ENCODE measurements around the gene SRPK3.

The SRPK3 gene

DNA sequence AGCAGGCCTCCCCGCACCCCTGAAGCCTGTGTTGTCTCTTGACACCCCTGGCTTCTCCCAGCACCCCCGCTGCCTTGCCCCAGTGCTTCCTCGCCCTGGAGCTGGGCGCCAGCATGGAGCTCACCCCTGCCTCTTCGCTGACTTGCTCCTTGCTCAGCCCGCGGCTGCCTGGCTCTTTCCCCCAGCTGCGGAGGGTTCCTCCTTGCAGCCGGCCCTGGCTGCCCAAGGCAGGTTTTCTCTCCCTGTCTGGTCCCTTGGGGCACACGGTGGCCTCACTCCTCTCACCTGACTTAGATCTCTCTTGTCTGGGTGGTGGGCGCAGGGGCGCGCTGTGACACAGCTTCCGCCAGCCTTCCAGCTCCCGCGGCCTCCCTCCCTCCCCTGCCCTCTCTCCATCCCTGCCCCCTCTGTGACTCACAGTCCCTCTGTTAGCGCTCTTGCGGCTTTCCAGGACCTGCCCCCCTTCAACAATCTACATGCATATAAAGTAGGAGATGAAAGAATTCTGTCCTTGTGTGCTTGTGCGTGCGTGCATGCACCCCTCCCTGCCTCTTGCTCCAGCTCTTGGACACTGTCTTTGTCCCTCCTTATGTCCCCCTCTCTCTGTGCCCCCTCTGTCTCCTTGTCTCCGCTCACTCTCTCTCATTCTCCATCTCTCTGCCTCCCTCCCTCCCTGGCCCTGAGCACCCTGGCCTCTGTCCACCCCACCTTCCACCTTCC, 14.6 kb upstream of the SRPK3 start:
- peaks cover 32% of the 10 kb centered on the region; the same call in 1 of the 2 replicates for H3K9me3 ChIP-seq (ENCODE audit: control insufficient read depth, insufficient read depth, low read depth, low read length)
- H3K27me3 ChIP-seq (ENCODE audit: control insufficient read depth, insufficient read depth, low read length) = no peaks in the 10 kb centered on the region
- H3K4me3 ChIP-seq (ENCODE audit: low read depth, low read length) = peak overlapping the region; percentile 39; the same call in 1 of the 2 replicates
- H3K9ac ChIP-seq (ENCODE audit: low read length) = peak overlapping the region; percentile 53
- no peaks in the 10 kb centered on the region for H3K36me3 ChIP-seq (ENCODE audit: control insufficient read depth, insufficient read depth, low read length)
- peaks cover 30% of the 10 kb centered on the region for H3K4me1 ChIP-seq (ENCODE audit: control insufficient read depth, insufficient read depth, low read length)
- no peak overlapping the region; the same call in 1 of the 2 replicates for H3K27ac ChIP-seq (ENCODE audit: low read depth, low read length)

DNA sequence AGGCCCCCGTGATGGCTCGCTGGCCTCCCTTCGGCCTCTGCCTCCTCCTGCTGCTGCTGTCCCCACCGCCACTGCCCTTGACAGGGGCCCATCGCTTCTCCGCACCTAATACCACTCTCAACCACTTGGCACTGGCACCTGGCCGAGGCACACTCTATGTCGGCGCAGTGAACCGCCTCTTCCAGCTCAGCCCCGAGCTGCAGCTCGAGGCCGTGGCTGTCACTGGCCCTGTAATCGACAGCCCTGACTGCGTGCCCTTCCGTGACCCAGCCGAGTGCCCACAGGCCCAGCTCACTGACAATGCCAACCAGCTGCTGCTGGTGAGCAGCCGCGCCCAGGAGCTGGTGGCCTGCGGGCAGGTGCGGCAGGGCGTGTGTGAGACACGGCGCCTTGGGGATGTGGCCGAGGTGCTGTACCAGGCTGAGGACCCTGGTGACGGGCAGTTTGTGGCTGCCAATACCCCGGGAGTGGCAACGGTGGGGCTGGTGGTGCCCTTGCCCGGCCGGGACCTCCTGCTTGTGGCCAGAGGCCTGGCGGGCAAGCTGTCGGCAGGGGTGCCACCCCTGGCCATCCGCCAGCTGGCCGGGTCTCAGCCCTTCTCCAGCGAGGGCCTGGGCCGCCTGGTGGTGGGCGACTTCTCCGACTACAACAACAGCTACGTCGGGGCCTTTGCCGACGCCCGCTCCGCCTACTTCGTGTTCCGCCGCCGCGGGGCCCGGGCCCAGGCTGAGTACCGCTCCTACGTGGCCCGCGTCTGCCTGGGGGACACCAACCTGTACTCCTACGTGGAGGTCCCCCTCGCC, 13.8 kb upstream of the SRPK3 start:
- H3K4me1 ChIP-seq (ENCODE audit: control insufficient read depth, insufficient read depth, low read length) = peaks cover 30% of the 10 kb centered on the region
- H3K27me3 ChIP-seq (ENCODE audit: control insufficient read depth, insufficient read depth, low read length) = no peaks in the 10 kb centered on the region
- no peak overlapping the region for H3K4me3 ChIP-seq (ENCODE audit: low read depth, low read length)
- H3K36me3 ChIP-seq (ENCODE audit: control insufficient read depth, insufficient read depth, low read length) = no peaks in the 10 kb centered on the region
- no peak overlapping the region for H3K9ac ChIP-seq (ENCODE audit: low read length)
- H3K9me3 ChIP-seq (ENCODE audit: control insufficient read depth, insufficient read depth, low read depth, low read length) = peaks cover 29% of the 10 kb centered on the region; the same call in 1 of the 2 replicates
- no peak overlapping the region for H3K27ac ChIP-seq (ENCODE audit: low read depth, low read length)

DNA sequence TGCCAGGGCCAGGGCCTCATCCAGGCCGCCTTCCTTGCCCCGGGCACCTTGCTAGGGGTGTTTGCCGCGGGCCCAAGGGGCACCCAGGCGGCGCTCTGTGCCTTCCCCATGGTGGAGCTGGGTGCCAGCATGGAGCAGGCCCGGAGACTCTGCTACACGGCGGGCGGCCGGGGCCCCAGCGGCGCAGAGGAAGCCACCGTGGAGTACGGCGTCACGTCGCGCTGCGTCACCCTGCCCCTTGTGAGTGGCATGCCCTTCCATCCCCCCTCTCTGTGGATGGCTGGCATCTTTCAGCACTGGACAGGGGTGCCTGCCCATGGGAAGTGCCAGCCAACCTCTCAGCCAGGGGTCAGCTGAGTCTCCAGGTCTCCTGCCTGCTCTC, 13.2 kb upstream of the SRPK3 start:
- no peaks in the 10 kb centered on the region for H3K36me3 ChIP-seq (ENCODE audit: control insufficient read depth, insufficient read depth, low read length)
- no peak overlapping the region for H3K27ac ChIP-seq (ENCODE audit: low read depth, low read length)
- no peak overlapping the region for H3K4me3 ChIP-seq (ENCODE audit: low read depth, low read length)
- peaks cover 30% of the 10 kb centered on the region for H3K4me1 ChIP-seq (ENCODE audit: control insufficient read depth, insufficient read depth, low read length)
- H3K9me3 ChIP-seq (ENCODE audit: control insufficient read depth, insufficient read depth, low read depth, low read length) = peaks cover 32% of the 10 kb centered on the region; the same call in 1 of the 2 replicates
- H3K27me3 ChIP-seq (ENCODE audit: control insufficient read depth, insufficient read depth, low read length) = no peaks in the 10 kb centered on the region
- H3K9ac ChIP-seq (ENCODE audit: low read length) = no peak overlapping the region

DNA sequence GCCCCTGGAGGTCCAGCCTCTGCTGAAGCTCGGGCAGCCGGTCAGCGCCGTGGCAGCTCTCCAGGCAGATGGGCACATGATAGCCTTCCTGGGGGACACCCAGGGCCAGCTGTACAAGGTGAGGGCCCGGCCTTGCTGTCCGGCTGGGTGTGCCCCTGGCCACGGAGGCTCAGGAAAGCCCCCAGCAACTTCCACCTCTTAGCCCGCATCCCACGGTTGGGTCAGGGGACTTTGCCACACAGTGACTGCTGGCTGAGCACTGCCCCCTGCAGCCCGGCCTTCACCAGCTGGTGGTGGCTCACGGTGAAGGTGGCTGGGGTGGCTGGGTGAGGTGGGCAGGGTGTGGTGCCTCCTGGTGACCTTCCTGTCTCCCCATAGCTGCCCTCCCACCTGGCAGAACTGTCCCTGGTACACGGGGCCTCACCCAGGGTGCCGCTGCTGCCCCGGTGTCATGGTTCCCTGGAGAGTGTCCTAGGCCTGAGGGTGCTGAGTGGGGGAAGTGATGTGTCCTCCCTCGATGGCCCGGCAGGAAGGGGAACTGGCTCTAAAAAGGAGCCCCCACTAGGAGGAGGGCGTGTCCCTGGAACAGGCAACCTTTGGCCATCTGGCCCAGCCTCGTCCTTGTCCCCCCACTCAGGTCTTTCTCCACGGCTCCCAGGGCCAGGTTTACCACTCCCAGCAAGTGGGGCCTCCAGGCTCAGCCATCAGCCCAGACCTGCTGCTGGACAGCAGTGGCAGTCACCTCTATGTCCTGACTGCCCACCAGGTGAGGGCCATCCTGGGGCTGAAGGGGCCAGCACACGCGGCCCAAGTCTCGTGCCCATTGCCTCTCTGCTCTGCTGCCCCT, 12.3 kb upstream of the SRPK3 start:
- no peak overlapping the region for H3K4me3 ChIP-seq (ENCODE audit: low read depth, low read length)
- H3K9me3 ChIP-seq (ENCODE audit: control insufficient read depth, insufficient read depth, low read depth, low read length) = peaks cover 35% of the 10 kb centered on the region; the same call in 1 of the 2 replicates
- no peak overlapping the region for H3K9ac ChIP-seq (ENCODE audit: low read length)
- no peak overlapping the region for H3K27ac ChIP-seq (ENCODE audit: low read depth, low read length)
- no peaks in the 10 kb centered on the region for H3K36me3 ChIP-seq (ENCODE audit: control insufficient read depth, insufficient read depth, low read length)
- no peaks in the 10 kb centered on the region for H3K27me3 ChIP-seq (ENCODE audit: control insufficient read depth, insufficient read depth, low read length)
- H3K4me1 ChIP-seq (ENCODE audit: control insufficient read depth, insufficient read depth, low read length) = peaks cover 30% of the 10 kb centered on the region

DNA sequence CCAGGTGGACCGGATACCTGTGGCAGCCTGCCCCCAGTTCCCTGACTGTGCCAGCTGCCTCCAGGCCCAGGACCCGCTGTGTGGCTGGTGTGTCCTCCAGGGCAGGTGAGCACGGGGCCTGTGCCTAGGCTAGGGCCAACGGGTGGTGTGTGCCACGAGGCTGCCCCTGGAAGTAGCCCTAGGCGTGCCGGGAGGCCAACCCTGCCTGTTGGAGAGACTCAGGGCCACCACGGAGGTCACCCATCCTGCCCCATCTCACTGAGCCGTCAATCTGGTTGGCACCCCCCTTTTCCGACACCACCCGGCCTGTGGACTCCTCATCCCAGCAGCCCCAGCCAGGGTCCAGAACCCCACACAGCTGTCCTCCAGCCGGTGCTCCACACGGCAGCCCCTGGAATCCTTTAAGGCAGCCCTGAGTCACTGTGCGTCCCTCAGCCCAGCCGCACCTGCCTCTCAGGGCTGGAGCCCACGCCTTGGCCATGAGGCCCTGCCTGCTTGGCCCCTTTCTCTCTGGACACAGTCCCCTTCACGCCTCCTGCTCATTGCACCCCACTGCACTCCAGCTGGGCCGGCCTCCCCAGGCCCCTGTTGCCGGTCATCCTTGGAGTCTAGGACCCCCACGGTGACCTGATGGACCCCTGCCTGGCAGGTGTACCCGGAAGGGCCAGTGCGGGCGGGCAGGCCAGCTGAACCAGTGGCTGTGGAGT, 11.5 kb upstream of the SRPK3 start:
- no peak overlapping the region for H3K9ac ChIP-seq (ENCODE audit: low read length)
- peaks cover 26% of the 10 kb centered on the region for H3K4me1 ChIP-seq (ENCODE audit: control insufficient read depth, insufficient read depth, low read length)
- no peak overlapping the region for H3K27ac ChIP-seq (ENCODE audit: low read depth, low read length)
- H3K27me3 ChIP-seq (ENCODE audit: control insufficient read depth, insufficient read depth, low read length) = no peaks in the 10 kb centered on the region
- H3K9me3 ChIP-seq (ENCODE audit: control insufficient read depth, insufficient read depth, low read depth, low read length) = peaks cover 39% of the 10 kb centered on the region; the same call in 1 of the 2 replicates
- no peak overlapping the region for H3K4me3 ChIP-seq (ENCODE audit: low read depth, low read length)
- no peaks in the 10 kb centered on the region for H3K36me3 ChIP-seq (ENCODE audit: control insufficient read depth, insufficient read depth, low read length)

DNA sequence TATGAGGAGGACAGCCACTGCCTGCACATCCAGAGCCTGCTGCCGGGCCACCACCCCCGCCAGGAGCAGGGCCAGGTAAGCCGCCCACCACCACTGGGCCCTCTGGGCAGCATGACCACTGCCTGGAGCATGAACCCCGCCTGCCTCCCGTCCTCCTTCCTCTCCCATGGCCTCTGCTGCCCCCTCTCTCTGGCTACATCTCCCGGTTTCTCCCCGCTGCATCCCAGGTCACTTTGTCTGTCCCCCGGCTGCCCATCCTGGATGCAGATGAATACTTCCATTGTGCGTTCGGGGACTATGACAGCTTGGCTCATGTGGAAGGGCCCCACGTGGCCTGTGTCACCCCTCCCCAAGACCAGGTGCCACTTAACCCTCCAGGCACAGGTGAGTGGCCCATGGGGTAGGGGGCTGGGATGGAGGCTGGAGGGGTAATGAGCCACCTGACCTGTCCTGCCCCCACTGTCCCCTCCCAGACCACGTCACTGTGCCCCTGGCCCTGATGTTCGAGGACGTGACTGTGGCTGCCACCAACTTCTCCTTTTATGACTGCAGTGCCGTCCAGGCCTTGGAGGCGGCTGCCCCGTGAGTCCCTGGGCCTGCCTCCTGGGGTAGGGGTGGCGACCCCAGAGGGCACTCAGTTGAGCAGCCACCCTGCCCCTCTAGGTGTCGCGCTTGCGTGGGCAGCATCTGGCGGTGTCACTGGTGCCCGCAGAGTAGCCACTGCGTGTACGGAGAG, 10.8 kb upstream of the SRPK3 start:
- no peaks in the 10 kb centered on the region for H3K27me3 ChIP-seq (ENCODE audit: control insufficient read depth, insufficient read depth, low read length)
- peaks cover 20% of the 10 kb centered on the region for H3K4me1 ChIP-seq (ENCODE audit: control insufficient read depth, insufficient read depth, low read length)
- no peak overlapping the region for H3K4me3 ChIP-seq (ENCODE audit: low read depth, low read length)
- H3K9ac ChIP-seq (ENCODE audit: low read length) = no peak overlapping the region
- H3K9me3 ChIP-seq (ENCODE audit: control insufficient read depth, insufficient read depth, low read depth, low read length) = peaks cover 39% of the 10 kb centered on the region; the same call in 1 of the 2 replicates
- no peaks in the 10 kb centered on the region for H3K36me3 ChIP-seq (ENCODE audit: control insufficient read depth, insufficient read depth, low read length)
- no peak overlapping the region for H3K27ac ChIP-seq (ENCODE audit: low read depth, low read length)

DNA sequence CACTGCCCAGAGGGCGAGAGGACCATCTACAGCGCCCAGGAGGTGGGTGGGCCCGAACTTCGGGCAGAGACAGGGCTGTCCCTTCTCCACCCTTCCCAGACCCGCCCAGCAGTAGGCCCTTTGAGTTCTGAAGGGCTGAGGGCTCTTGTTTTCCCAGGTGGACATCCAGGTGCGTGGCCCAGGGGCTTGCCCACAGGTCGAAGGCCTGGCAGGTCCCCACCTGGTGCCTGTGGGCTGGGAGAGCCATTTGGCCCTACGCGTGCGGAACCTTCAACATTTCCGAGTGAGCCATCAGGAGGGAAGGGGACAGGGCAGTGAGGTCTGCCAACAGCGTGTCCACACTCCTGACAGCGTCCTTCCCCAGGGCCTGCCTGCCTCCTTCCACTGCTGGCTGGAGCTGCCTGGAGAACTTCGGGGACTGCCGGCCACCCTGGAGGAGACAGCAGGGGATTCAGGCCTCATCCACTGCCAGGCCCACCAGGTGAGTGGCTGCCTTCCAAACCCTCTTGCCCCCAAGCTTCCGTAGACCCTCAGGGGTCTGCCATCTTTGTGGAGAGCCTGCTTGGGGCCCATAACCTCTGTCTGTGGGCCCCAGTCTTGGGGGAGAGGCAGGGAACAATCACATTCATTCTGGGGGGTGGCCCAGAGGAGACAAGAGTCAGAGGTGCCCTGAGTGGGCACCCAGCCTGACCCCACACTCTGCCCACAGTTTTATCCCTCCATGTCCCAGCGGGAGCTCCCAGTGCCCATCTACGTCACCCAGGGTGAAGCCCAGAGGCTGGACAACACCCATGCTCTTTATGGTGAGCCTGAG, 10.0 kb upstream of the SRPK3 start:
- H3K27me3 ChIP-seq (ENCODE audit: control insufficient read depth, insufficient read depth, low read length) = no peaks in the 10 kb centered on the region
- no peak overlapping the region for H3K4me3 ChIP-seq (ENCODE audit: low read depth, low read length)
- no peaks in the 10 kb centered on the region for H3K36me3 ChIP-seq (ENCODE audit: control insufficient read depth, insufficient read depth, low read length)
- H3K9ac ChIP-seq (ENCODE audit: low read length) = no peak overlapping the region
- H3K27ac ChIP-seq (ENCODE audit: low read depth, low read length) = no peak overlapping the region
- H3K4me1 ChIP-seq (ENCODE audit: control insufficient read depth, insufficient read depth, low read length) = peaks cover 14% of the 10 kb centered on the region
- peaks cover 41% of the 10 kb centered on the region; the same call in 1 of the 2 replicates for H3K9me3 ChIP-seq (ENCODE audit: control insufficient read depth, insufficient read depth, low read depth, low read length)

DNA sequence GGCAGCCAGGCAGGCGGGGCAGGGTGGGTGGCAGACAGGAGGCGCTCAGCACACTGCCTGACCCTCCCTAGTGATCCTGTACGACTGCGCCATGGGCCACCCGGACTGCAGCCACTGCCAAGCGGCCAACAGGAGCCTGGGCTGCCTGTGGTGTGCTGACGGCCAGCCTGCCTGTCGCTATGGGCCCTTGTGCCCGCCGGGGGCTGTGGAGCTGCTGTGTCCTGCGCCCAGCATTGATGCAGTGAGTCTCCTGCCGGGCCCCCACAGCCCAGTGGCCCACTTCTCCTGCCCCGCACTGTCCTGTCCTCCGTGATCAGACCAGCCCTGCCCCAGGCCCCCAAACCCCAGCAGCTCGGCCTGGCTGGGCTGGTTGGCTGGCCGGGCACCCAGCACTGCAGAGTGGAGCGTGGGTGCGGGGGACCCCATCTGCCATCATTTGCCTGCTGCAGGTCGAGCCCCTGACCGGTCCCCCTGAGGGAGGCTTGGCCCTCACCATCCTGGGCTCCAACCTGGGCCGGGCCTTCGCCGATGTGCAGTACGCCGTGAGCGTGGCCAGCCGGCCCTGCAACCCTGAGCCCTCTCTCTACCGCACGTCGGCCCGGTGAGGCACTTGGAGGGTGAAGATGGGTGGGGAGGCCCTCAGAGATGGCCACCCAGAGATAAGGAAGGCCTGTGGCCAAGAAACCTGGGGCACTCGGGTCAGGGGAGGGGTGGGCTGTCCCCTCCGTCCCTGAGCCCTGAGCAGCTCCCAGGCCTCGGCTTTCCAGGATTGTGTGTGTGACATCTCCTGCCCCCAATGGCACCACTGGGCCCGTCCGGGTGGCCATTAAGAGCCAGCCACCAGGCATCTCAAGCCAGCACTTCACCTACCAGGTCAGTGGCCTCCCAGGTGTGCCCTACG, 9.2 kb upstream of the SRPK3 start:
- no peaks in the 10 kb centered on the region for H3K27me3 ChIP-seq (ENCODE audit: control insufficient read depth, insufficient read depth, low read length)
- H3K9me3 ChIP-seq (ENCODE audit: control insufficient read depth, insufficient read depth, low read depth, low read length) = peaks cover 42% of the 10 kb centered on the region; the same call in 1 of the 2 replicates
- no peak overlapping the region for H3K27ac ChIP-seq (ENCODE audit: low read depth, low read length)
- H3K36me3 ChIP-seq (ENCODE audit: control insufficient read depth, insufficient read depth, low read length) = no peaks in the 10 kb centered on the region
- peaks cover 5% of the 10 kb centered on the region; the same call in 1 of the 2 replicates for H3K4me1 ChIP-seq (ENCODE audit: control insufficient read depth, insufficient read depth, low read length)
- no peak overlapping the region for H3K9ac ChIP-seq (ENCODE audit: low read length)
- H3K4me3 ChIP-seq (ENCODE audit: low read depth, low read length) = no peak overlapping the region
